GM19438 (cell line): Measurements from ENCODE around the gene BRME1.
"Not testable (repeated sequence)": the region's sequence is repeated elsewhere in the genome, so short reads cannot be mapped to it uniquely, and the experiment has no call there.

ENCODE experiments used
- ATAC-seq: cut with Tn5 transposase; IDR thresholded peaks from one replicate; pipeline ENCODE4 v1.9.1; 2021; ENCODE audit warnings: low read depth; ENCODE audit not compliant: unreplicated experiment

Gene BRME1

GRCh38 chr19:13929340-13929739 is 23.4 kb upstream of the BRME1 start:
- ATAC-seq: no peak

DNA sequence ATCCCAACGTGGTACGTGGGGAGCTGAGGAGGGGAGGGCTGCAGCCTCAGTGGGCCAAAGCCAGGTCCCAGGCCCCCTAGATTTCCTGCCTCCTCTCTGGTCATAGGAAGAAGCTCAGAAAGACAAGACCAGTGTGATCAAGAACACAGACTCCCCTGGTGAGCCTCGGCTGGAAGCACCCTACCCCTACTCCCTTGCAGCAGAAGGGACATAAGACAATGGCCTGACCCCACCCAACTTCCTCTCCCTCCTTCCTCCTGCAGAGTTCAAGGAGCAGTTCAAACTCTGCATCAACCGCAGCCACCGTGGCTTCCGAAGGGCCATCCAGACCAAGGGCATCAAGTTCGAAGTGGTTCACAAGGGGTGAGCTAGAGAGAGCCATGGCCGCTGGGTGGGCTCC is 20.8 kb upstream of the BRME1 start:
- ATAC-seq: no peak

- ATAC-seq: no peak
Observed at GRCh38 chr19:13926010-13926409, 20.1 kb upstream of the BRME1 start.

- no peak for ATAC-seq
Observed at GRCh38 chr19:13923194-13923987, 17.5 kb upstream of the BRME1 start.

DNA sequence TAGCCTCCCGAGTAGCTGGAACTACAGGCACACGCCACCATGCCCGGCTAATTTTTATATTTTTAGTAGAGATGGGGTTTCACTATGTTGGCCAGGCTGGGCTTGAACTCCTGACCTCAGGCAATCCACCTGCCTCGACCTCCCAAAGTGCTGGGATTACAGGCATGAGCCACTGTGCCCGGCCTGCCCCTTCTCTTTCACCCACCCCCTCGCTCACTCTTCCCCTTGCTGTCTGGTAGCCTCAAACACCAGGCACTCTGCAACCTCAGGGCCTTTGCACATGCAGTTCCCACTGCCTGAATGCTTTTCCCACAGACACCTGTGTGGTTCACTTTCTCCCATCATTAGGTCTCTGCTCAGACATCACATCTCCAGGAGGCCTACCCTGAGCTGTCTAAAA is 16.2 kb upstream of the BRME1 start:
- ATAC-seq: not testable (repeated sequence)

- ATAC-seq: no peak
Observed at GRCh38 chr19:13920940-13921747, 15.2 kb upstream of the BRME1 start.

GRCh38 chr19:13920524-13920923 is 14.6 kb upstream of the BRME1 start:
- no peak for ATAC-seq

DNA sequence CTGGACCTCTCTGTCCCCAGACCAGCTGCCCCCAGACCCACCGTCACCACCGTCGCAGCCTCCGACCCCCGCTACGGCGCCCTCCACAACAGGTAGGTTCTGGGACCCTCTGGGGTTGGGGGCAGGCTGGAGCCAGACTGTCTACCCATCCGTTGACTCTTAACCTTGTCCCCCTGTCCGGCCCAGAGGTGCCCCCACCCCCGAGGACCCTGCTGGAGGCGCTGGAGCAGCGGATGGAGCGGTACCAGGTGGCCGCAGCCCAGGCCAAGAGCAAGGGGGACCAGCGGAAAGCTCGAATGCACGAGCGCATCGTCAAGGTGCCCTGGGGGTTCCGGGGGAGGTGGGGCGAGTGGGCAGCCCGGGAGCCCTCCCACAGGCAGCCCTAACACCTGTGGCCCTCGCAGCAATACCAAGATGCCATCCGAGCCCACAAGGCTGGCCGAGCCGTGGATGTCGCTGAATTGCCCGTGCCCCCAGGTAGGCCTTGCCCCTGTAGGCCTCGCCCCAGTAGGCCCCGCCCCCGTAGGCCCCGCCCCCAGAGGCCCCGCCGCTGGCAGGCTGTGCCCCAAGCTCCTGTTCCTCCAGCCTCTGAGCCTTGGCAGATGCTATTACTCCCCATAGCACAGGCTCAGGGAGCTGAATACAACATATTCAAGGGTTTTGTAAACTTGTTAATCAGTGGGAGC is 13.0 kb upstream of the BRME1 start:
- ATAC-seq: no peak

- no peak for ATAC-seq
Observed at GRCh38 chr19:13917888-13918406, 12.0 kb upstream of the BRME1 start.

DNA sequence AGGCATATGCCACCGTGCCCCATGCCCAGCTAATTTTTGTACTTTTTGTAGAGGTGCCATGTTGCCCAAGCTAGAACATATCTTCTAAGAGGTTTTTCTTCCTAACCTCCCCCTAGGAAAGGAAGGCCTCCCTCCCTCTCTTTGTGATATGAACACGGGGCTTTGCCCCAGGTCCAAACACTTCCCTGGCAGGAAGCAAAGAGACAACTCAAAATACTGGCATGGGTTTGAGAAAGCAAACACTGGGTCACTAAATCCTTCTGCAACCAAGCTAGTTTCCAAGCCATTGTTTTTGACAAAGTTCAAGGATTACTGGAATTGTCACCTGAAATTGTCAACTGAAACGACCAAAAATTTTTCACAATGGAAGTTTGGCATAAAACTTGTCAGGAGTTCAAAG is 8.9 kb upstream of the BRME1 start:
- no peak for ATAC-seq

DNA sequence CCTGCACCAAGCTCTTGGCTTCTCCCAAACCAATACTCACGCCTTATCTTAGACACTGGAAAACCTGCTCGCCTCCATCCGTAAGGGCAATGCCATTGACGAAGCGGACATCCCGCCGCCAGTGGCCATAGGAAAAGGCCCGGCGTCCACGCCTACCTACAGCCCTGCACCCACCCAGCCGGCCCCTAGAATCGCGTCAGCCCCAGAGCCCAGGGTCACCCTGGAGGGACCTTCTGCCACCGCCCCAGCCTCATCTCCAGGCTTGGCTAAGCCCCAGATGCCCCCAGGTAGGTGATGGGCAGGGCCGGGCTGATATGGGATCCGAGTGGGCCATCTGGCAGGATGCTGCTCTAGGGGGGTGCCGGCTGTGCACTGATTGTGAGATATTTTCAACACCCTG is 7.4 kb upstream of the BRME1 start:
- ATAC-seq: no peak

- ATAC-seq: no peak
Observed at GRCh38 chr19:13909430-13909829, 3.5 kb upstream of the BRME1 start.

DNA sequence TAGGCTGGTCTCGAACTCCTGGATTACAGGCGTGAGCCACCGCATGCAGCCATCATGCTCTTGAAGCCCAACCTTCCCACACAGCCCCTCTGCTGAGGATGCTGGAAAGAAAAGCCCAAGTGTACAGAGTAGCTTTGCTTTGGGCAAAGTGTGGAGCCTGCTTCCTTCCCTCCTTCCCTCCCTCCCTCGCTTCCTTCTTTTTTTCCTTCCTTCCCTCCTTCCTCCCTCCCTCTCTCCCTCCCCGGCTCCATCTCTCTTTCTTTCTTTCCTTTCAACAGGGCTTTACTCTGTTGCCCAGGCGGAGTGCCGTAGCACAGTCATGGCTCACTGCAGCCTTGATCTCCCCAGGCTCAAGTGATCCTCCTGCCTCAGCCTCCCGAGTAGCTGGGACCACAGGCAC is 2.8 kb upstream of the BRME1 start:
- ATAC-seq: no peak

- no peak for ATAC-seq
Observed at GRCh38 chr19:13906910-13907309, 993 bp upstream of the BRME1 start.

DNA sequence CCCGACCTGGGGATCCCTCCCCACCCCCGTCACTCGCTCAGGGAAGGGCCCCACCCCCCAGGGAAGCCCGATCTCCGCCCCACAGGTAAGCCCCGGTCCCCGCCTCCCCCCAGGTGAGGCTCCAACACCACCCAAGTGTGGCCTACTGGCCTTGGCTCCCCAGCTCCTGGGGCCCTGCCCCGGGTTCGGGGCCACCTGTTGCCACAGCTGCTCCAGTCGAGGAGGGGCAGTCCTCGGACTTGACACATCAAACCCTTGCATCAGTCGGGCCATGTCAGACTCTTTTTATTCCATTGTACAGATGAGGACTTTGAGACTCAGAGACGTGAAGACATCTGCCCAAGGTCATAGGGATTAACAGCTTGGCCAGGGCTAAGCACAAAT is 596 bp upstream of the BRME1 start:
- no peak for ATAC-seq

- ATAC-seq: no peak
Observed at GRCh38 chr19:13902993-13903555, 2.8 kb downstream of the BRME1 start.

DNA sequence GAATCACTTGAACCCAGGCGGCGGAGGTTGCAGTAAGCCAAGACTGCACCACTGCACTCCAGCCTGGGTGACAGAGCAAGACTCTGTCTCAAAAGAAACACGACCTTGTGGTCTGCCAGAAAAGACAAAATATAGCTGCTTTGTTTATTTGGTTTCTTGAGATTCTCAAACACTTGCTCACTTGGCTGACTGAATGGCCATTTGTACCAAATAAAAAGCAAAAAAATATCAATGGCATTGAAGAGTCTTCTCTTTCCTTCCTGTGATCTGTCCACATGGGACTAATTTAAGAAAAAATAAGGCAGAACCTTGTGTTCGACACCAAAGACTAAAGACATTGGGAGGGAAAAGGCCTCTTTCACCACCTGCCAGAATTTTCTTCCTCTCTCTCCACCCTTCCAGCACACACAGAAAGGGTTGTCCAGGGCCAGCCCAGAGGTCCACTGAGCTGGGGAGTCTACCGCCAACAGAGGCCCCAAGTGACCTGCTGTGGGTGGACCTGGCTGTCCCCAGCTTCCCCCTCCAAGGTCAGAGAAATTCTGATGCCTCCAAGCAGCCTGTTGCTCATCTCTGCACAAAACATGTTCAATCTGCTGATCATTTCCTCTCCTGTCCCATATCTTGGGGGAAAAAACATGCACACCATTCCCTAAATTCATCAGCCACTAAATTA is 5.9 kb downstream of the BRME1 start:
- no peak for ATAC-seq

- ATAC-seq: no peak
Observed at GRCh38 chr19:13899393-13899792, 6.5 kb downstream of the BRME1 start.

DNA sequence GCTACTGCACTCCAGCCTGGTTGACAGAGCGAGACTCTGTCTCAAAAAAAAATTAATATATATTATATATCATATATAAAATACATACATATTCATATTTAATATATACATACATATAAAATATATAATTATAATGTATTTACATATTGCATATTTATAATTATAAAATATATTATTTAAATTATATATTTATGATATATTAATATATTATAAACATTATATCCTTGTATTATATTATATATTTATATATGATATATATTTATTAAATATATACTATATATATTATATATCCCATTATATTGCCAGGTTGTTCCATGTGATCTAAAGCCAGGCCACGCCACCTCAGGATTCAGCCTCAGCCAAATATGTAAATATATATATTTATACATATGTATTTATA is 9.7 kb downstream of the BRME1 start:
- ATAC-seq: no peak

GRCh38 chr19:13894552-13894951 is 11.4 kb downstream of the BRME1 start:
- no peak for ATAC-seq
